ENCODE results near the gene CORO2B.

- no peak for TF ChIP-seq POLR2A (IDR thresholded peaks at IDR 0.05)
- TF ChIP-seq, protein P1, sequence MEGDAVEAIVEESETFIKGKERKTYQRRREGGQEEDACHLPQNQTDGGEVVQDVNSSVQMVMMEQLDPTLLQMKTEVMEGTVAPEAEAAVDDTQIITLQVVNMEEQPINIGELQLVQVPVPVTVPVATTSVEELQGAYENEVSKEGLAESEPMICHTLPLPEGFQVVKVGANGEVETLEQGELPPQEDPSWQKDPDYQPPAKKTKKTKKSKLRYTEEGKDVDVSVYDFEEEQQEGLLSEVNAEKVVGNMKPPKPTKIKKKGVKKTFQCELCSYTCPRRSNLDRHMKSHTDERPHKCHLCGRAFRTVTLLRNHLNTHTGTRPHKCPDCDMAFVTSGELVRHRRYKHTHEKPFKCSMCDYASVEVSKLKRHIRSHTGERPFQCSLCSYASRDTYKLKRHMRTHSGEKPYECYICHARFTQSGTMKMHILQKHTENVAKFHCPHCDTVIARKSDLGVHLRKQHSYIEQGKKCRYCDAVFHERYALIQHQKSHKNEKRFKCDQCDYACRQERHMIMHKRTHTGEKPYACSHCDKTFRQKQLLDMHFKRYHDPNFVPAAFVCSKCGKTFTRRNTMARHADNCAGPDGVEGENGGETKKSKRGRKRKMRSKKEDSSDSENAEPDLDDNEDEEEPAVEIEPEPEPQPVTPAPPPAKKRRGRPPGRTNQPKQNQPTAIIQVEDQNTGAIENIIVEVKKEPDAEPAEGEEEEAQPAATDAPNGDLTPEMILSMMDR (IDR thresholded peaks at IDR 0.05) = no peak
- no peak for TF ChIP-seq POLR2AphosphoS5 (IDR thresholded peaks at IDR 0.05)
These were observed 12.1 kb downstream of the CORO2B start for GRCh38 chr15:68590721-68591389.
